GM18868 (cell line): ENCODE measurements around the gene CORO2A.
"Not testable (repeated sequence)": the region's sequence is repeated elsewhere in the genome, so short reads cannot be mapped to it uniquely, and the experiment has no call there.

Experiments used
- ATAC-seq: cut with Tn5 transposase; IDR thresholded peaks from one replicate; pipeline ENCODE4 v1.9.1; 2021; ENCODE audit warnings: mild to moderate bottlenecking, moderate library complexity; ENCODE audit not compliant: unreplicated experiment

The CORO2A gene

DNA sequence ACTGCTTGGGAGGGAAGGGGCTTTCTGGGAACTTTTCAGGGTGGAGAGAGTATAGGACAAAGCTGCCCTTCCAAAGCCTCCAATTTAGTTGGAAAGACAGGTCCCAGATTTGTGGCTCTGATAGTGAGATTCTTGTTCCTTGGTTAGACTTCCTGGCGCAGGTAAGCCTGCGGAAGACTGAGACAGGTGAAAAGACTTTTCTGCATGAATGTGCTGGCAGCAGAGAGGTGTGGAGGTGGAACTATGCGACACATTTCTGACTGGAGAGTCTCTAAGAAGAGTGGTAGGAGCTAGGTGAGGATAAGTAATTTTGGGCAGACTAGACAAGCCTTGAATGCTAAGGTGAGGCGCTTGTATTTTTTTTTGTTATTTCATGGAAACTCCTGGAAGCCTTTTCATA is 106.0 kb downstream of the CORO2A start:
- ATAC-seq, result no peak

DNA sequence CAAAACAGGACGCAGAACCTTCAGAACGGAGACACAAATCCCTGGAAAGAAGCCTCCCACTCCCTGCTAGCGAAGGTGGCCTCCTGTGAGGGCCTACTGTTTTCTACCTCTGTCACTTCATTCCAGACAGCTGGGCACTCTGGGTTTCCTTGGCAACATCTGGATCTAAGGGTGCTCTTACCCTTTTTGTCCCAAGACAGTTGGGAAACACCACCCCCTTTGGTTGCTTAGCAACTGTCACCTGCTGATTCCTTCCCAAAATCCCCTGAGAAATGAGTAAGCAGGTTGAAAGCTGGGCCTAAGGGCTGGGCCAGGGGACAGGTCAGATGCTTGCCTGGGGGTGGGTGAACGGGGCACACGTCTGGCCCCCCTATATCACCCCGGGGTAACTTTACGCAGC is 106.5 kb downstream of the CORO2A start:
- ATAC-seq, result no peak

DNA sequence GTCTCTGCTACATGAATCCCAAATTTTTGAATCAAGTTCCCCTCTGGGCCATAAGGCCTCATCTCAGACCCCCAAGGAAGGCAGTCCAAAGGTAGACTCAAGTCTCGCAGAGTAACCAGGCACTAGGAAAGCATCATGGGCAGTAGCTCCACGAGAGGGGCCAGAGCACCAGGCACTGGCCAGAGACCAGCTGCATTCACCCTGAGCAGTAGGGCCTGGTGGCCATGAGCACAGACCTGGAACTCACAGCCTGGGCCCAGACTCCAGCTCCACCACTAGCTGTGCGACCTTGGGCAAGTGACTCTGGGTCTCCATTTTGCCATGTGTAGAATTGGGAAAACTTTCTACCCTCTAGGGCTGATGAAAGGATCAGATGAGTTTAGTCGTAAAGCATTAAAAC is 107.4 kb downstream of the CORO2A start:
- ATAC-seq, result no peak

DNA sequence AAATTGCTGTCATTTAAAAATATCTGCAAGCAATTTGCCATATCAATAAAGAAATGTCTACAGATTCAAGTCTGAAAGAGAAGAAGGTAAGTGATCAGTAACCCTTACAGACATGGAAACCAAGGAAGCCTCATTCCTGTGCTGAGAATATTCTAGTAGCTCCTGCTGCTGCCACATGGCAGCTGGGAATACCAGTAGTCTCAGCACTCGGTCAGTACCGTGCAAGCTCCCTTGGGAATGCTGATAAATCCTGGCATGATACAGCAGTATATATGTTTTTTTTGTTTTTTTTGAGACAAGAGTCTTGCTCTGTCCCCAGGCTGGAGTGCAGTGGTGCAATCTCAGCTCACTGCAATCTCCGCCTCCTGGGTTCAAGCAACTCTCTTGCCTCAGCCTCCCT is 108.0 kb downstream of the CORO2A start:
- no peak for ATAC-seq

DNA sequence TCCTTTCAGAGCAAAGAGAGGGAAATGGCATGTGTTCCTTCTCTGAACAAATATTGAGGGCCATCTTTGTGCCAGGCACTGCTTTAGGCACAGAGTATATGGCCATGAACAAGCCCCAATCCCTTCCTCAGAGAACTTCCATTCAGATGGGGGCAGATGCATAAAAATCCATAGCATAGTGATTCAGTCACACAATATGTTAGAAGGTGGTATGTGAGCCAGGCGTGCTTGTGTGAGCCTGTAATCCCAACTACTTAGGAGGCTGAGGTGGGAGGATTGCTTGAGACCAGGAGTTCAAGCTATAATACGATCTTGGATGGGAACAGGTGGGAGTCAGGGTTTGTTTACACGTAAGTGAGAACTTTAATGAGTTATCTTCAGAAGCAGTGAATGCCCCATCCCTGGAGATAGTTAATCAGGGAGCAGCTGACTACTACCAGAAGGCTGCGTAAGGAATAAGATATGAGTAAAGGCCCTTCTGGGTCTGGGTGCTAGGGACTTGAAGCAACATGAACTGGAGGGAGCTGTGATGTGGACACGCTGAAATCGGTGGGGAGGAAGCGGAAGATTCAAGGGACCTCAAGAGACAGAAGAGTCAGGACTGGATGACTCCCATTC is 108.8 kb downstream of the CORO2A start:
- ATAC-seq, result no peak

DNA sequence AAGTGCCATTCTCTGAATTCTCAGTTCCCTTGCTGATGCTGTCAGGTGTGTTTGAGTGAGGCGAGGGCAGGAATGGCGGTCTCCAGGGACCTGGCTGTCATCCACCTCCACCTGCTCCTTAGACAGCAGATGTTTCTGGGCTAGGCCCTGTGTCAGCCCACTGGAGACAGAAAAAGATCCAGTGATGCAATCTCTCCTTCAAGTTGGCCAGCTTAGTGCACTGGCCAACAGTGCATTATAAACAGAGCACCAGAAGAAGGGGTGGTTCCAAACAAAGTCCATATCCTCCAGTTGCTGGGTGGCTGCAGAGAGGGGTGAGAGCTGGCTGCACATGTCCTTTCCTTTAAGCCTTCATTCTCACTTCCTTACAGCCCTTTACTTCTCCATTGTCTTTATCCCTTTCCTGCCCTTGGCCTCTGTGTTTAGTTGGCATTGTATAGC is 109.4 kb downstream of the CORO2A start:
- no peak for ATAC-seq

DNA sequence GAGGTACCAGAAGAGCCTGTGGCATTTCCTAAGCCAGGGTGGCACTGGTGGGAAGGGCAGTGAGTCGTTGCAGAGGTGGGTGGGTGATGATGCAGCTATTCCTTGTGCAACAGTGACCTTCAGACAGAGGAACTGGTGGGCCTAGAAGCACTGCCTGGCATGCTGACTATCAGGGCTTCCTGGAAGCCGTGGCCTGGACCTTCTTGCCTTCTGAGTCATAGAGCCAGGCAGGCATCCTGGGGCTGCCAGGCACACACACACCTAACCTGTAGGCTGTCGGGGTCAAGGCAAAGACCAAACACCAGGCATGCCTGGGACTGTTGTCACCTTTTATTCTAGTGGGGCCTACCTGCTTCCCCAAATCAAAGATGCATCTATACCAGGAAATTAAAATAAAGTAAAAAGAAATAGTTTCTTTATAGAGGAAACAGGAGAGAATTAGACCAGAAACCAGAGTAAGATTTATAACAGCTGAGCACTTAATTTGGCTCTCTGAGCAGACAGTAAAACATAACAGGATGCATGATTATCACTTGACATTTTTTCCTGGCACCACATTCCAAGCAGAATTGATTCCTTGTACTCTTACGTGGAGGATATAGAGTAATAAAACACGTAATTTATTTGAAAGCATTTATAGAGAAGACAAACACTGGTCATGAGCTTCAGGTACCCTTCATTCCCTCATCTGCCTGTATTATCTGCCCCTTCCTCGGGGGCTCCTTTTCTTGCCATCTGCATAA is 110.8 kb downstream of the CORO2A start:
- no peak for ATAC-seq

DNA sequence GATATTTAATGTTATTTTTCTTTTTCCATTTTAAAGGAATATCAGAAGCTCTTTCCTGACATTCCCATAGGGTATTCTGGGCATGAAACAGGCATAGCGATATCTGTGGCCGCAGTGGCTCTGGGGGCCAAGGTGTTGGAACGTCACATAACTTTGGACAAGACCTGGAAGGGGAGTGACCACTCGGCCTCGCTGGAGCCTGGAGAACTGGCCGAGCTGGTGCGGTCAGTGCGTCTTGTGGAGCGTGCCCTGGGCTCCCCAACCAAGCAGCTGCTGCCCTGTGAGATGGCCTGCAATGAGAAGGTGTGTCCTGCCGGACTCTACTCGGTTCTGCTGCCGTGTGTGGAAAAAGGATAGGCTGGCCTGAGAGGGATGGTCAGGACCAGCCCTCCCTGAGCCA is 111.7 kb downstream of the CORO2A start:
- ATAC-seq, result no peak

DNA sequence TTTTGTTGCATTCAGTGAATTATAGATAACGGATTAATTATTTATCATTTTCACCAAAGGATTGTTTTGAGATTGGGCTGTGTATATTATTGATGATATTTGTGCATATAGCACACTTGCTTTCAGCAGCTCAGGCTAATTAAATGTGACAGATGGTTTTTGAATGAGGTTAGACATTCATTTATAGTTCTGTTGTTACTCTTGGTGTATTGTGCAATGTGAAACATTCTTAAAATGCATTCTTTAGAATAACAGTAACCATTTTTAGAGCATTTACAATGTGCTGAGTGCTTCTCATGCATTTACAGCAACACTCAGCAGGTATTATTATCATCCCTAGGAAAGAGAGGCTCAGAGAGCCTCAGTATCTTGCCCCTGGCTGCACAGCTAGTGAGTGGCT is 112.1 kb downstream of the CORO2A start:
- no peak for ATAC-seq

DNA sequence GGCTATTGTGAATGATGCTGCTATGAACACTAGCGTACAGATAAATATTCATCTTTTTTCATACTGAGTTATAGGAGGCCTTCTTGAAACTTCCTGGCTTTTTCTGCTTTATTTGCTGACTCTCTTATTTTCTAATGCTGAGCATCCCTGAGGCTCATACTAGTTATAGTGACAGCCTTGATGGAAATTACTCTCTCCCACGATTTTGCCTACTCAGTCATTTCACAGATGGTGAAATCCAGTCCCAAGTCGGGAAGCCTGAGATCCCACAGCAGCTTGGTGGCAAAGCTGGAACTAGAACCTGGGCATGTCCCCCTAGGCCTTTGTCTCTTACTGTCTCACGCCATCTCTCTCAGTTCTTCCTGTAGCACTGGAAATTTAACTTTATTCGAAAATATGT is 113.5 kb downstream of the CORO2A start:
- no peak for ATAC-seq

DNA sequence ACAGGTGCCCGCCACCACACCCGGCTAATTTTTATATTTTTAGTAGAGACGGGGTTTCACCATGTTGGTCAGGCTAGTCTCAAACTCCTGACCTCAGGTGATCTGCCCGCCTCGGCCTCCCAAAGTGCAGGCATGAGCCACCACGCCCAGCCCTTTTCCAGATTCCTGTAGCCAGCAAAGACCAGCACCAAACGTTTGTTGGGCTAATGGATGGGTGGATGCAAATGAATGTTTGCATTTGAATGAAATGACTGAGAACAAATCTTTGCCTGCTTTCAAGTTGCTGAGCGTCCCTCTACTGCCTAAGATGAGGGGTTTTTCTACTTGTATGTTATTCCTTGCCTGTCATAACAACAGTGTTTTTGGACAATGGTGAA is 115.9 kb downstream of the CORO2A start:
- not testable (repeated sequence) for ATAC-seq

DNA sequence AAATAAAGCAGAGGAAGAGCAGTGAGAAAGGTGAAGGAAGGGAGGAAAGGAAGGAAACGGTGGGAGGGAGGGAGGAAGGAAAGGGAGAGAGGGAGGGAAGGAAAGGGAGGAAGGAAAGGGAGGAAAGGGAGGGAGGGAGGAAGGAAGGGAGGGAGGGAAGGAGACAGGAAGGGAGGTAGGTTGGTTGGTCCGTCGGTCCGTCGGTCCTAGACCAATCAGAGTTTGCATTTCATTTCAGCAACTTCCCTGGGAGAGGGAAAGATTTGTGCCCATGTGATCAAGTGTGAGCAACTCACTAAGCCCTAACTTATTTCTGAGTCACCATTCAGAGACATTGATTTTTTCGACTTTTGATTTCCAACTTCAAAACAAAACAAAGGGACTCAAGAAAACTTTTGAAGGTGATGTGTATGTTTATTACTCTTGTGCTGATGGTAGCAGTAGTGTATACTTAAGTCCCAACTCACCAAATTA is 117.1 kb downstream of the CORO2A start:
- ATAC-seq, result no peak

DNA sequence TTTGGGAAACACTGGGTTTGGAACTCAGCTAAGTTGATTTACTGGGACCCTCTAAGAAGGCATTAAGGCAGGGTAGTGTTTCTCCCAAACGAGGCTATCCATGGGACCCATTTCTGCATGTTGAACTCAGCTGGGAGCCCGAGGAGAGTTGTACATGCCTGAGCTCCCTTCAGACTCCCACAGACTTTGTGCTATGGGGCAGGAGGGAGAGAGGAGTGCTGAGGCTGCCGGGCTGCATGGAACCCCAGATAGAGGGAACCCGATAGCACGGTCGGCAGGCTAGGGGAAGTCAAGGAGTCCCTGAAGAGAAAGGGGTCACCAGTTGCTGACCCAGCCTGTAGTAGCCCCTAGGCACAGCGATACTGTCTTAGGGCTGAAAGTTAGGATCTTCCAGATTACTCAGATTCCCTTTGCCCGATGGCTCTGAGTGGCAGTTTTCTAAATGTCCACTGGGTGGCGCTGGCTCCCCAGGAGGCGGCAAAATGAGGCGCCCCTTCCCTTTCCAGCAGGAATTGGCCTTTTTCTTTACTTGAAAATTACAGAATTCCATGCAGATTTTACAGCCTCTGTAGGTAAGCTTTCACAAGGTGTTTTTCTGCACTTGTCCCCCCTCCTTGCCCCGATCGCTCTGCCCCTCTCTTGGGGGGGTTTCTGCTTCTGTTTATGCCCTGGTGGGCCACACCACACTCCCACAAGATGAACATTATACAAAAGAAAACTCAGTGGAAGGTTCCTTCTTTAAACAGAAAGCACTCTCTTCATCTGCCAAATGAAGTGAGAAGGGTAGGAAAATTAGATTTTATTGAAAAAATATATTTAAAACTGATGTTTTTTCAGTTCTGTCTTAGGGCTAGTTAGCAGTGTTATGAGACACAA is 118.1 kb downstream of the CORO2A start:
- no peak for ATAC-seq

DNA sequence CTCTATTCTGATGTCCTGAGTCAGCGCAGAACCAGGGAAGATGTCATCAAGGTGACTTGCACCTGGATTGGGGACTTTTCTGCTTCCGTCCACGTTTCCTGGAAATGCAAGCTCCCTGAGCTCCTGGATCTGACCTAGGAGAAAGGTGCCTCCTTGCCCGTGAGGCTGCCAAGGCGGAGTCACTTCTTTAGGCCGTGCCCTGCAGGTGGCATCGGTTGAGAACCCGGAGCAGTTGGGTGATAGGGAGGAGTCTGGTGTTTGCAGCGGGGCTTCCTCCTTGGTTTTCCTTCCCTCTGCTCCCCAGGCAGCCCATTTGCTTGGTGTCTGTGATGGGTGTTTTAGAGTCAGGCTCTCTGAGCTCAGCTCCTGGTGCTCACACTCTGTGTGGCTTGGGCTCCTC is 120.7 kb downstream of the CORO2A start:
- no peak for ATAC-seq
